Suprapubic skin (tissue), 4 donors: ENCODE results near the gene DUOXA1. TPM values are rescaled to one million over a fixed set of nuclear protein-coding genes. Genes with fewer than 3 reads are reported as not detected.

ENCODE experiments used
- DNase-seq, 2 donors: peaks; one replicate each; pipeline ENCODE4 v3.0.0-alpha.2; 2019; ENCODE audit warnings: low spot score in 2 of 2
- H3K27ac ChIP-seq: fragments of 200-600 bp; sonication (generic); one replicate; pipeline ENCODE4 v1.5.1; 2019
- H3K27me3 ChIP-seq: fragments of 200-600 bp; sonication (generic); one replicate; pipeline ENCODE4 v1.5.1; 2019
- H3K36me3 ChIP-seq: fragments of 200-600 bp; sonication (generic); one replicate; pipeline ENCODE4 v1.5.1; 2019
- H3K4me1 ChIP-seq: fragments of 200-600 bp; sonication (generic); one replicate; pipeline ENCODE4 v1.5.1; 2019
- H3K4me3 ChIP-seq: fragments of 200-600 bp; sonication (generic); one replicate; pipeline ENCODE4 v1.5.1; 2019; ENCODE audit warnings: mild to moderate bottlenecking
- H3K9me3 ChIP-seq: fragments of 200-600 bp; sonication (generic); one replicate; pipeline ENCODE4 v1.5.1; 2019
- EP300 ChIP-seq: sonication (generic); formaldehyde crosslinking; IDR thresholded peaks from one replicate; pipeline ENCODE4 v1.6.1; 2017; ENCODE audit warnings: antibody characterized with exemption
- POLR2A ChIP-seq, 2 donors: fragments of 450-650 bp; IDR thresholded peaks; one replicate each; pipeline ENCODE4 v1.6.1; 2017; ENCODE audit warnings: antibody characterized with exemption in 2 of 2, mild to moderate bottlenecking in 2 of 2, moderate library complexity in 2 of 2
- POLR2AphosphoS5 ChIP-seq, 3 donors: sonication (generic); formaldehyde crosslinking; IDR thresholded peaks; one replicate each; pipeline ENCODE4 v1.6.1; 2017; ENCODE audit warnings: antibody characterized with exemption in 3 of 3
- WGBS: methylation state at CpG from one replicate; pipeline ENCODE4 v1.1.5; 2018; 5-methylcytosine and 5-hydroxymethylcytosine counted together
- total RNA-seq, 4 donors: library from RNA; depleted of rRNA; stranded (reverse); fragments of >200 nt; gene quantifications; one replicate each; pipeline ENCODE4 v1.1.0, GENCODE V29; 2016
- TF ChIP-seq, protein P1 (sequence below), 2 donors: fragments of 200-600 bp in 1 of 2; fragments of 450-650 bp in 1 of 2; sonication (generic) in 1 of 2; IDR thresholded peaks; one replicate each; pipeline ENCODE4 v1.5.1; 2016 to 2019; ENCODE audit warnings: antibody characterized with exemption in 2 of 2, mild to moderate bottlenecking in 1 of 2, moderate library complexity in 1 of 2

Gene DUOXA1
- total RNA-seq, 4 donors from 2014 or later, result 65.6 to 178 (median 89.6) TPM

GRCh38 chr15:45121706-45122417 is 7.8 kb downstream of the DUOXA1 start:
- peaks cover 17% of the 10 kb centered on the region for H3K27me3 ChIP-seq
- WGBS, result 65% methylated on average over 9 of the region's 9 CpGs
- no peak for TF ChIP-seq POLR2AphosphoS5 (IDR thresholded peaks at IDR 0.05)
- TF ChIP-seq POLR2A (IDR thresholded peaks at IDR 0.05), result no peak
- TF ChIP-seq EP300, result no peak
- TF ChIP-seq, protein P1, sequence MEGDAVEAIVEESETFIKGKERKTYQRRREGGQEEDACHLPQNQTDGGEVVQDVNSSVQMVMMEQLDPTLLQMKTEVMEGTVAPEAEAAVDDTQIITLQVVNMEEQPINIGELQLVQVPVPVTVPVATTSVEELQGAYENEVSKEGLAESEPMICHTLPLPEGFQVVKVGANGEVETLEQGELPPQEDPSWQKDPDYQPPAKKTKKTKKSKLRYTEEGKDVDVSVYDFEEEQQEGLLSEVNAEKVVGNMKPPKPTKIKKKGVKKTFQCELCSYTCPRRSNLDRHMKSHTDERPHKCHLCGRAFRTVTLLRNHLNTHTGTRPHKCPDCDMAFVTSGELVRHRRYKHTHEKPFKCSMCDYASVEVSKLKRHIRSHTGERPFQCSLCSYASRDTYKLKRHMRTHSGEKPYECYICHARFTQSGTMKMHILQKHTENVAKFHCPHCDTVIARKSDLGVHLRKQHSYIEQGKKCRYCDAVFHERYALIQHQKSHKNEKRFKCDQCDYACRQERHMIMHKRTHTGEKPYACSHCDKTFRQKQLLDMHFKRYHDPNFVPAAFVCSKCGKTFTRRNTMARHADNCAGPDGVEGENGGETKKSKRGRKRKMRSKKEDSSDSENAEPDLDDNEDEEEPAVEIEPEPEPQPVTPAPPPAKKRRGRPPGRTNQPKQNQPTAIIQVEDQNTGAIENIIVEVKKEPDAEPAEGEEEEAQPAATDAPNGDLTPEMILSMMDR (IDR thresholded peaks at IDR 0.05), result no peak
- no peak for DNase-seq
- no peak overlapping the region for H3K4me3 ChIP-seq
- H3K9me3 ChIP-seq, result no peaks in the 10 kb centered on the region
- H3K4me1 ChIP-seq, result peaks cover 12% of the 10 kb centered on the region
- no peaks in the 10 kb centered on the region for H3K36me3 ChIP-seq
- no peak overlapping the region for H3K27ac ChIP-seq

GRCh38 chr15:45121020-45121419 is 8.7 kb downstream of the DUOXA1 start:
- no peak for DNase-seq
- H3K27me3 ChIP-seq, result peaks cover 25% of the 10 kb centered on the region
- H3K36me3 ChIP-seq, result no peaks in the 10 kb centered on the region
- peaks cover 21% of the 10 kb centered on the region for H3K4me1 ChIP-seq
- H3K4me3 ChIP-seq, result no peak overlapping the region
- no peaks in the 10 kb centered on the region for H3K9me3 ChIP-seq
- H3K27ac ChIP-seq, result no peak overlapping the region
- 93% methylated on average over 3 of the region's 3 CpGs for WGBS
- no peak for TF ChIP-seq POLR2A (IDR thresholded peaks at IDR 0.05)
- TF ChIP-seq EP300, result no peak
- TF ChIP-seq, protein P1 (IDR thresholded peaks at IDR 0.05), result no peak
- no peak for TF ChIP-seq POLR2AphosphoS5 (IDR thresholded peaks at IDR 0.05)

DNA sequence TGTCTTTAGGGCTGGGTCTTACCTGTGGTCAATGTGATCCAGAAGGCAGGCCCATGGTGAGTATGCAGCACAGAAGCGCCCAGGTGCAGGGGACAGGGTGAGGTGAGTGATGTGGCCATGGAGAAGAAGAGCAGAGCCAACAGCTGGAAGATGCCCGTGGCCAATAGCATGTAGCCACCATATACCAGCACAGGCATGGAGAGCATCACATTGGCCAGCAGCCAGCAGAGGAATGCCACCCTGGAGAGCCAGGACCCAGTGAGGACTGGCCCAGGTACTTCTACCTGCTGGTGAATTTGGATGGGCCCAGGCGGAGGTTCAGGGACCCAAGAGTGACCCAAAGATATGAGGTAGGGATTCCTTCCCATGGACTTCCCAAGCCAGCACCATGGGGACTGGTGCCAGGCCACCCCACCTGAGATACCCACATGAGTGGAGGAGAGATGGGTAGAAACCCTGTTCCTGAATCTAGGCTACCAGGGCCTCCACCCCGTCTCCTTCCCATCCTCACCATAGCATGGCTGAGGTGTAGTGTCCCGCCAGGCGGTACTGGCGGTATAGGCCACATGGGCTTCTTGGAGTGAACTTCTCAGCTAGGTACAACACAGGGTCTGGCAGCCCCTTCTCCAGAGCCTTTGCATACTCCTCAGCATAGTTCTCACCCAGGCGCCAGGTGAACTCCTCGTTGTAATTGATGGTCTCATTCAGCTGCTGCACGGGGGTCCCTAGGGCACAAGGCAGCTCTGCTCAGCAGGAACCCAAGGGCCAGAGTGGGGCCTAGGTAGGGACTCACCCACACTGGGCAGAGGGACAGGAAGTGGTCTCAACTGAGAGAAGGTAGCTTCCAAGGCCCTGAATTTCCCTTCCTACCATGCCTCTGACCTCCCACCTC is 9.4 kb downstream of the DUOXA1 start:
- H3K4me1 ChIP-seq, result peaks cover 22% of the 10 kb centered on the region
- DNase-seq, result no peak
- TF ChIP-seq POLR2AphosphoS5 (IDR thresholded peaks at IDR 0.05) (no peak), POLR2A (IDR thresholded peaks at IDR 0.05) (no peak), EP300 (no peak)
- TF ChIP-seq, protein P1 (IDR thresholded peaks at IDR 0.05), result no peak
- H3K4me3 ChIP-seq, result no peak overlapping the region
- WGBS, result 93% methylated on average over 10 of the region's 10 CpGs
- no peaks in the 10 kb centered on the region for H3K9me3 ChIP-seq
- H3K27me3 ChIP-seq, result peaks cover 32% of the 10 kb centered on the region
- no peaks in the 10 kb centered on the region for H3K36me3 ChIP-seq
- H3K27ac ChIP-seq, result no peak overlapping the region

DNA sequence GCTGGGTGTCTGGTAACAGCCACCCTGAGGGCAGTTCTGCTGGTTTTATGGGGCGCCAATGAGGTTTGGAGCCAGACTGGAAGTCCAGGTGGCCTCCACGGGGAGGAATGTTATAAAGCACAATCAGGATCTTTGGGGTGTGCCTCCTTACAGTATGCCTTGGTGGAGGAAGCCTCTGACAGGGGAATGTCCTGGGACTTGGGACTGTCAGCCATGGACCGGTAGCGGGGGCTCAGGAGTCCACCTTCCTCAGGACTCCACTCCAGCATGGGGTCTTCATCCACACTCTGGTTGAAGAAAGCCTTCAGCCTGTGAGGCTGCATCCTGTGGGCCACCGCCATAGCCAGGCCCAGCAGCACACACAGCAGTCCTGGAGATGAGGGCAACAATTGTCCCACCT is 10.7 kb downstream of the DUOXA1 start:
- Histone ChIP-seq H3K4me1 (peaks cover 30% of the 10 kb centered on the region), H3K9me3 (no peaks in the 10 kb centered on the region), H3K36me3 (no peaks in the 10 kb centered on the region), H3K4me3 (no peak overlapping the region), H3K27ac (no peak overlapping the region), H3K27me3 (peaks cover 46% of the 10 kb centered on the region)
- WGBS, result 81% methylated on average over 2 of the region's 5 CpGs
- no peak for DNase-seq
- TF ChIP-seq EP300 (no peak), POLR2A (IDR thresholded peaks at IDR 0.05) (no peak)
- TF ChIP-seq, protein P1 (IDR thresholded peaks at IDR 0.05), result no peak

GRCh38 chr15:45118131-45118588 is 11.5 kb downstream of the DUOXA1 start:
- WGBS, result under 1% methylated on average over 14 of the region's 14 CpGs
- H3K4me1 ChIP-seq, result peaks cover 33% of the 10 kb centered on the region
- H3K27me3 ChIP-seq, result peaks cover 54% of the 10 kb centered on the region
- H3K36me3 ChIP-seq, result no peaks in the 10 kb centered on the region
- H3K27ac ChIP-seq, result no peak overlapping the region
- H3K9me3 ChIP-seq, result no peaks in the 10 kb centered on the region
- peak; percentile 87 to 88 for DNase-seq
- peak overlapping the region; percentile 13 for H3K4me3 ChIP-seq
- TF ChIP-seq POLR2AphosphoS5 (IDR thresholded peaks at IDR 0.05) (no peak), EP300 (no peak), POLR2A (IDR thresholded peaks at IDR 0.05) (no peak)
- TF ChIP-seq, protein P1 (IDR thresholded peaks at IDR 0.05), result peak; percentile 67 to 99
